NOMO-1 treated with DMSO at 0.1 percent for 48 hours (cell line): Measurements from ENCODE around the gene CAPN14.
A peak's percentile ranks its signal among the peaks of the same experiment; 100 is the strongest.
"Not testable (repeated sequence)": the region's sequence is repeated elsewhere in the genome, so short reads cannot be mapped to it uniquely, and the experiment has no call there.

Experiments used
- DNase-seq: peaks from one replicate; lab custom pipeline; 2025; ENCODE audit not compliant: unreplicated experiment; lab: John Stamatoyannopoulos, UW

Gene CAPN14

GRCh38 chr2:31197669-31198068 lies 19.6 kb downstream of the CAPN14 start:
- no peak for DNase-seq

GRCh38 chr2:31197166-31197565 lies 20.1 kb downstream of the CAPN14 start:
- no peak for DNase-seq

- no peak for DNase-seq
Measured at GRCh38 chr2:31196622-31197021, 20.7 kb downstream of the CAPN14 start.

GRCh38 chr2:31193806-31194205 lies 23.5 kb downstream of the CAPN14 start:
- DNase-seq = no peak

DNA sequence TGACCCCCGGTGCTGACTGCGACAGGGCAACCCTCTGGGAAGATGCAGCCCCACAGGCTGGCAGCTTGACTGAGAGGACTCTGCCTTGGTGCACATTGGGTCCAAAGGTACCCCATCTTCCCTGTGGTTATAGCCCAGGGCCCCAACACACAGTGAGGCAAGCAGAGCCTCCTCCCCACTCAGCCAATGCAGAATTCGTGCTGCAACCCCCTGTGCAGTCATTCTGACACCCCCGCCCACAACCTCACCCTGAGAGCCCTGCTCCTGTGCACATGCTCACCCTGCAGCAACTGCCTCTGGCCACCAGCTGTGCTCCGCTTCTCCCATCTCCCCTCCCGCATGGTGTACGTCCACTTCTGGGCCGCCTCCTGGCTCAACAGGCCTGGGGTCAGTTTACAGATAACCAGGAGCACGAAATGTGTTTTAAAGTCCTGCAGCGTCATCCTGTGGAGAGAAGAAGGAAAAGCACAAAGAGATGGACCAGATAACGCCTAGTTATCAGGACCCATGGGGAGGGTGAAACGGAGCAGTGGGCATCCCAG lies 24.4 kb downstream of the CAPN14 start:
- no peak for DNase-seq

GRCh38 chr2:31192396-31192795 lies 24.9 kb downstream of the CAPN14 start:
- DNase-seq = no peak

DNA sequence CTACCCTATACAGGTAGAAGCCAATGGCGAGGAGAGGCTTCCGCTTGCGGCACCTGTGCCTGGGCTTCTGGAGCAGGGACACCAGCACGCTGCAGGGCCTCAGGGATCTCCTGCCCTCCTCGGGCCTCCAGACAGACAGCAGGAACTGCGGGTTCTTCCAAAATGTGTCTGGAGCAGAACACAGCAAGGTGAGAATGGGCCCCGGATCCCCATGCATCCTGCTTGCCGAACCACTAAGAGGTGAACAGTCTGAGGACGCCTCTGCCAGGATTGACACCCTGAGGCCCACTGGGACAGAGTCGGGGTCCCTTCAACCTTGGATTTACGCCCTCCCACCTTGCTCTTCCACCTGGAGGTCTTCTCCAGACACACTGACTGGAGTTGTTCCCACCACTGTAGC lies 25.4 kb downstream of the CAPN14 start:
- DNase-seq = no peak

GRCh38 chr2:31190188-31190587 lies 27.1 kb downstream of the CAPN14 start:
- DNase-seq = no peak

GRCh38 chr2:31189141-31189540 lies 28.2 kb downstream of the CAPN14 start:
- no peak for DNase-seq

GRCh38 chr2:31188131-31188530 lies 29.2 kb downstream of the CAPN14 start:
- no peak for DNase-seq

DNA sequence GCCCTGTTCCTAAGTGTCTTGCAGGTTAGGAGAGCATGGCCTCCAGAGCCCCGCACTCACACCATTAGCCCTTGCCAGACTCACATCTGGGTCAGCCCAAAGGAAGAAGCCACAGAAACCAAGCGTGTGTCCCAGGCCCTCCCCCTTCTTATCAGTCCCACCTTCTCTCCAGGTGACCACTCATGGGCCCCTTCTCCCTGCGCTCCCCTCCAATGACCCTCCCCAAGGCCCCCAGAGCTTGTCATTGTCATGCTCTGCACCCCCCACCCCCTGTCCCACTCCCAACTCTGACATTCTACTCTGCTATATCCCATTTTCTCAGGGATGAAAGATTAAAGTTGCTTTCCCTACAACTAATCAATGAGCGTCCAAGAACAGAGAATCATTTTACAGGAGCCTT lies 30.1 kb downstream of the CAPN14 start:
- DNase-seq = no peak

GRCh38 chr2:31183973-31184372 lies 33.3 kb downstream of the CAPN14 start:
- not testable (repeated sequence) for DNase-seq

DNA sequence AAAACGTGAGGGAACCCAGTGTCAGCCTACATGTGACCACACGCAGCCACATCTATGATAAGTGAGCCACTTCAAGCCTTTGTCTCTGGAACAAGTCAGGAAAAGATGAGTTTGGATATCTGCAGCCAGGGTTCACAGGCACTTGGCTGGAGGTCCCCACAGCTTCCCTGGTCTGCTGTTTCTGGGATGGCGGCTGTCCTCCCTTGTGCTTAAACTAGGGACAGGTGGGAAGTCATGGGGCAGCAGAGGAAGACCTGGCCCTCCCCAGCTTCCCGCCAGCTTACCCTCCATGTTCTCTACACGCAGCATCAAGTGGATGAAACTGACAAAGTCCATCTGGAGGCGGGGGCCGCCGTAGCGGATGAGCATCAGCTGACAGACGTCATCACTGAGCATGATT lies 40.6 kb downstream of the CAPN14 start:
- DNase-seq = no peak

DNA sequence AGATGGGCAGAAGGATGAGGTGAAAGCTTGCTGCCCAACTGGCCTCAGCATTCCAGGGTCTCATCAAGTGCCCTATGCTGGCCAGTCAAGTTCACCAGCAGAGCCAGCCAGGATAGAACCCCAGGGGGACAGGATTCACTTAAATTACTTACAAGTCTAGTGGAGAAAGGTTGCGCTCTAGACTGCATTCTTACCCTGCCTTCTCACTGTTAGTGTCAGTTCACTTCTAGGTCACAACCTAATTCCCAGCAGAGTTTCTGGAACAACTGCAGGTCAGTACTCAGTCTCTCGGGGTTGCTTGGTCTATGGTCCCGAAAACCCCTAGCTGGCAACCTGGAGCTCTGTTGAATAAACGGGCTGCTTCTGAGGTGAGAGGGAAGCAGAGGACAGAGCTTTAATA lies 46.2 kb downstream of the CAPN14 start:
- no peak for DNase-seq

DNA sequence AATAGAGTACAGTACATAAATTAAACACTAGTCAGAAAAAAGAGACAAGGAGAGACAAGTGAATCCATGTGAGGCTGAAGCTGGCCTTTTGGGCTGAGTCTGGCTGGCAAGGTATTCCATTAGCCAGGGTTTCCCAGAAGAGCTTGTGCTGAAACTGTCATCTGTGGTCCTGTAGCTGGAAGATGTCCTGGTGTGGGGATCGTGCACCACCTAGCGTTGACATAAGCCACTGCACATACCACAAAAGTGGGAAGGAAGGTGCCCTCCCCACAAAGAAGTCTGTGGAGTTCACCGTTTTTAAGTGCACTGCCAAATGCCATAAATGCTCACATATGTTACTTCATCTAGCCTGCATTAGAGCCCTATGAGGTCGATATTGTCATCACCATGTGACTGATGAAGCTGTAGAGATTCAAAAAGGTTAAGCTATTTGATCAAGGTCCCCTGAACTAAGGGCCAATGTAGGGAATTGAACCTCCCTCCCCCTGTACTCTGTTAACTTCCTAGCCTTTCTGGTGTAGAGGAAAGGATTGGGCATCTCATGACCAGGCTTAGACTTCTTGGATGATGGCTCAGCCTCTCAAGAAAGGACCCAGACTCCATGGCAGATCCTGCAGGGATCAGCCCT lies 47.1 kb downstream of the CAPN14 start:
- DNase-seq = peak; percentile 63

GRCh38 chr2:31168291-31168690 lies 49.0 kb downstream of the CAPN14 start:
- DNase-seq = no peak

- DNase-seq = no peak
Measured at GRCh38 chr2:31166925-31167324, 50.4 kb downstream of the CAPN14 start.

GRCh38 chr2:31163011-31163539 lies 54.2 kb downstream of the CAPN14 start:
- no peak for DNase-seq

GRCh38 chr2:31161637-31162036 lies 55.7 kb downstream of the CAPN14 start:
- DNase-seq = no peak

- no peak for DNase-seq
Measured at GRCh38 chr2:31151501-31151900, 65.8 kb downstream of the CAPN14 start.

DNA sequence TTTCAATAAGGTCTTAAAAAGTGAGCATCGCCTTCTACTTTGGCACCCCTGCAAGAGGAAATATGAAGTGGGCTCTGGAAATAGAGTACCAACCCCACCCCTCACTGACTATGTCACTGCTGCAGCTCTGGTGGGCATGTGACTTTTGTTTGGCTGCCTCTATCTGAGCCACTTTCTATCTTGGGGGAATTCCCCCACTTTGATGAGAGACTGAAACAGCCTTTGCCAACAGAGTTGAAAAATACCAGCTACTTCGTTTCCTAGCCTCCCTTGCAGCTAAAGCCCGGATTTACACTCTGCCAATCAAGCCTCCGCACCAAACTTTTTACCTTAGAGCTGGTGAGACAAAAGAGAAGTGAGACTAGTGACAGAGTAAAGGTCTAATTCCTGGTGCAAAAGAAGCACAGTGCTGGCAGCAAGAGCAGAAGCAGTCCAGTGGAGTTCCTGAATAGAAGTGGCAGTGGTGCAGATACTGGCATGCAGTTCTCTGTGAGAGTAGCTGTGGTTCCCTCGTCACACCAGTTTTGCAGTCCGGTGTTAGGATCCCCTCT lies 67.1 kb downstream of the CAPN14 start:
- DNase-seq = no peak

DNA sequence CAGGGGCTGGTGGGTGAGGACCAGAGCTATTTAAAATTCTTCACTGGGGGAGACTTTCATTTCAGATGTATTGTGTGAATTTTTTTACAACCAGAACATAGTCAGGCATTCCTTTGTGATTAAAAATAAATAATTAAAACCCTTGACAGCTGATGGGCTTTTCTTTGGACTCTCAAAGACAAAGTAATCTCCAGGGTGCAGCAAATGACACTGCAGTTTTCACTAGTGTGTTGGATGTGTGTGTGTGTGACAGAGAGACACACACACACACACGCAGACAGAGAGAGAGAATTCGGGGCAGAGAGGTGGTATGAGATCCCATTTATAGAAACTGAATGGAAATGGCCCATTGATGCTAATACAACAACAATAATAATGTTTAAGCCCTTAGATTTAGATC lies 68.8 kb downstream of the CAPN14 start:
- no peak for DNase-seq

- DNase-seq = no peak
Measured at GRCh38 chr2:31147645-31148044, 69.7 kb downstream of the CAPN14 start.
